ENCODE measurements around the gene BMPER. TPM values are rescaled to one million over a fixed set of nuclear protein-coding genes. Genes with fewer than 3 reads are reported as not detected.
A peak's percentile ranks its signal among the peaks of the same experiment; 100 is the strongest.

Gene BMPER
- total RNA-seq, 1 donor from 2014 or later: 5.2 TPM

DNA sequence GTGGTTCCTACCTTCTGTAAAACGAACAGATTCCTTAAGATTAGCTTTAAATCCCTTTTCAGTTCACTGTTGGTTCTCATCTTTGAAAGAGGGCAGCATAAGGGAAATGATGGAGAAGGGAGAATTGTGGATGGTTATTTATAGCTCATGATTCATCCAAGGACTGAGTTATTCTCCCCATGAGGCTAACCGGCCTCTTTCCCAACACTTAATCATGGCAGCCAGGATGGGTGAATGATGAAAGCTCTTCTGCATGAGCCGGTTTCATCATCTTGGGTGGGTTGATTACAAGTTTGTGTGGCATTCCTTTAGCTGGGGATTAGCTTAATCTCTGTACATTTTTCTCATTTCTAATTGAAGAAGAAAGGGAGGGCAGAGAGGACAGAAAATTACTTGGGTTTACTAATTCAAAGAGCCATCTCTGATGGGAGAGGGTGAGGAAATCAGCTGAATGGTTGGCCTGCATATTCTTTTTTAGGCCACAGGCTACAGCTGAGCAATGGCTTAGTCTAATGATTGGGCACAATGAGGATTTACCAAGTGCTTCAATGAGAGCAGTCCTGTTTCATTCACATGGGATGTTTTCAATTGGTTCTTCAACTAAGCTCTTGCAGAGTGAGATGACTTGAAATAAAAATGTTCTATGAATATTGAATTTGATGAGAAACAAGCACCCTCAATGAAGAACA, 250.0 kb downstream of the BMPER start:
- H3K27ac ChIP-seq: peak overlapping the region; percentile 40
- no peak for DNase-seq (ENCODE audit: extremely low spot score in 2 of 2)

DNA sequence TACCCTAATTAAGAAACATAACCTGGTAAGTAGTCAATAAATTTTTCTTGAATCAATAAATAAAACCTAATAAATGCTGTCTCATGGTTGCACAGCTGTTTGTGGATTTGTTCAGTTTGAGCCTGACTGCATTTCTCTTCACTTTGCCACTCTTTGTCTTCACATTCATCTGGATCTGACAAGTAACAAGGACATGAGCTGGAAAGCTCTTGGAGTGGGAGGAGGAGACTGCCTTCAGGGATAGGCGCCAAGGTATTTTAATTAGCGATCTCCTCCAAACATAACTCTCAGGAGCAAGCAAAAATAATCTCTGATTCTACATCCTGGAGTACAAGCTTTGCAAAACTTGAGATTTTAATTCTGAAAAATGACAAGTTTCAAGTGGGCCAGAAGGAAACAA, 251.0 kb downstream of the BMPER start:
- H3K4me1 ChIP-seq: peaks cover 26% of the 10 kb centered on the region
- peak overlapping the region; percentile 9 for H3K27ac ChIP-seq

More for the DNA sequence above, 250.0 kb downstream of the BMPER start:
- H3K4me3 ChIP-seq: no peak overlapping the region
- no peaks in the 10 kb centered on the region for H3K9me3 ChIP-seq
- intact Hi-C loops (cut with DNase I): no loop called here
- TF ChIP-seq POLR2AphosphoS5 (IDR thresholded peaks at IDR 0.05; ENCODE audit: insufficient read depth in 1 of 2, low read depth in 1 of 2): peak; percentile 18 to 66
- TF ChIP-seq, protein P1, sequence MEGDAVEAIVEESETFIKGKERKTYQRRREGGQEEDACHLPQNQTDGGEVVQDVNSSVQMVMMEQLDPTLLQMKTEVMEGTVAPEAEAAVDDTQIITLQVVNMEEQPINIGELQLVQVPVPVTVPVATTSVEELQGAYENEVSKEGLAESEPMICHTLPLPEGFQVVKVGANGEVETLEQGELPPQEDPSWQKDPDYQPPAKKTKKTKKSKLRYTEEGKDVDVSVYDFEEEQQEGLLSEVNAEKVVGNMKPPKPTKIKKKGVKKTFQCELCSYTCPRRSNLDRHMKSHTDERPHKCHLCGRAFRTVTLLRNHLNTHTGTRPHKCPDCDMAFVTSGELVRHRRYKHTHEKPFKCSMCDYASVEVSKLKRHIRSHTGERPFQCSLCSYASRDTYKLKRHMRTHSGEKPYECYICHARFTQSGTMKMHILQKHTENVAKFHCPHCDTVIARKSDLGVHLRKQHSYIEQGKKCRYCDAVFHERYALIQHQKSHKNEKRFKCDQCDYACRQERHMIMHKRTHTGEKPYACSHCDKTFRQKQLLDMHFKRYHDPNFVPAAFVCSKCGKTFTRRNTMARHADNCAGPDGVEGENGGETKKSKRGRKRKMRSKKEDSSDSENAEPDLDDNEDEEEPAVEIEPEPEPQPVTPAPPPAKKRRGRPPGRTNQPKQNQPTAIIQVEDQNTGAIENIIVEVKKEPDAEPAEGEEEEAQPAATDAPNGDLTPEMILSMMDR (IDR thresholded peaks at IDR 0.05): no peak
- TF ChIP-seq POLR2A (IDR thresholded peaks at IDR 0.05): no peak
- no peaks in the 10 kb centered on the region for H3K36me3 ChIP-seq
- no peaks in the 10 kb centered on the region for H3K27me3 ChIP-seq
- peaks cover 26% of the 10 kb centered on the region for H3K4me1 ChIP-seq

DNA sequence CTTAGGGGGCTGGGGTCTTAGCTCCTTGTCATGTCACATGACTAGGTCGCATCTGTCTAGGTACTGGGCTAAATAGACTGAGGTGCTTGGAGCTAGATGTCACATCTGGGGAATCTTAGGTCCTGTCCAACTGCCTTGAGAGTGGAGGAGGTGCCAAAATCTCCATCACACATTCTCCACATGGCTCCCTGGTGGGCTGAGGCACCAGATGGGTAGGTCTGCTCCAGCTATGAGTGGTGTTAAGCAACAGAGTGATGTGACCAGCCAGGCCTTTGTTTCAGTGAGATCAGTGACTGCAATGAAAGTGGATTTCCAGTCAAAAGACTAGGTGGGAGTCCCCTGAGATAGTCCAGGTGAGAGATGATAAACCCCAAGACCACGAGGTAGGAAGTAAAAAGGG, 251.8 kb downstream of the BMPER start:
- TF ChIP-seq, protein P1 (IDR thresholded peaks at IDR 0.05): no peak
- no peak for TF ChIP-seq POLR2A (IDR thresholded peaks at IDR 0.05)
- TF ChIP-seq POLR2AphosphoS5 (IDR thresholded peaks at IDR 0.05; ENCODE audit: insufficient read depth in 1 of 2, low read depth in 1 of 2): no peak
- no peak for DNase-seq (ENCODE audit: extremely low spot score in 2 of 2)
- Histone ChIP-seq H3K4me3 (no peak overlapping the region), H3K4me1 (peaks cover 26% of the 10 kb centered on the region), H3K9me3 (no peaks in the 10 kb centered on the region), H3K36me3 (no peaks in the 10 kb centered on the region), H3K27ac (peak overlapping the region; percentile 9), H3K27me3 (no peaks in the 10 kb centered on the region)
- intact Hi-C loops (cut with DNase I): no loop called here

More for the DNA sequence above, 251.0 kb downstream of the BMPER start:
- intact Hi-C loops (cut with DNase I): no loop called here
- Histone ChIP-seq H3K9me3 (no peaks in the 10 kb centered on the region), H3K4me3 (no peak overlapping the region), H3K27me3 (no peaks in the 10 kb centered on the region), H3K36me3 (no peaks in the 10 kb centered on the region)
- TF ChIP-seq POLR2A (IDR thresholded peaks at IDR 0.05) (no peak), POLR2AphosphoS5 (IDR thresholded peaks at IDR 0.05; ENCODE audit: insufficient read depth in 1 of 2, low read depth in 1 of 2) (peak in 1 of 2 donors; percentile 59)
- TF ChIP-seq, protein P1 (IDR thresholded peaks at IDR 0.05): no peak
- no peak for DNase-seq (ENCODE audit: extremely low spot score in 2 of 2)

DNA sequence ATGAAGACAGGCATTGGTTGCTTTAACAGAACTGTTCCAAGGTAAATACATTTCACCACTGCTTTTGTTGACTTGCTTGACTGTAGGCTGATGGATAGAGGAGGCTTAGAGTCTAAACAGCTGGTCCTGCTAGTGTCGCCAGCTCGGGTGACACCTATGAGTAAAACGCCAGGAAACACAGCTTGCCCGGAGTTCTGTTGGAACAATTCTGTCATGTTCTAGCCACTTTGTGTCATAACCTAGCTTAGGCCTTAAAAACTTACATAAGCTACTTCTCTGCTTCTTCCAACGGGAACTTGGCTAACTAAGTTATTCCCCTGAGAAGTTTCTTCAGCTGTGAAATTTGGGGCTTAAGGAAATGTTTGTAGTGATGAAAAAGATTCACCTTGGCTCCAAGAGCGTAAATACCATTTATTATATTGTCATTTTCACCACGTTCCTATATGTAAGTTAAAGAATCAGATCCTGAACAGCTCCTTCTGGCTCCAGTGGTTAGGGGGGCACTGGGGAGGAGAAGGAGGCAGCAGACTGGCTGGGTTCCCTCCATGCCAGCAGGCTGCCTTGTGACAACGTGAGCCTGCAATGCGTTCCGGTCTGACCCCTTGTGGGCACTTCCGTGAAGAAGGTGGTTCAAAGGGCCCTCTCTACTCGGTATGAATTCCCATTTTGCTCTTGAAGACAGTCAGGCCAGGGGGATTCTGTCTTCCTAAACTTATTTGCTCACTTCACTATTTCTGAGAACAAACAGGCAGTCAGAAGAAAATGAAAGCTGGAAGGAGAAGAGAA, 253.2 kb downstream of the BMPER start:
- no peaks in the 10 kb centered on the region for H3K36me3 ChIP-seq
- peaks cover 26% of the 10 kb centered on the region for H3K4me1 ChIP-seq
- TF ChIP-seq, protein P1 (IDR thresholded peaks at IDR 0.05): no peak
- no peak for TF ChIP-seq POLR2AphosphoS5 (IDR thresholded peaks at IDR 0.05; ENCODE audit: insufficient read depth in 1 of 2, low read depth in 1 of 2)
- no peak for TF ChIP-seq POLR2A (IDR thresholded peaks at IDR 0.05)
- no peaks in the 10 kb centered on the region for H3K9me3 ChIP-seq
- H3K27me3 ChIP-seq: no peaks in the 10 kb centered on the region
- peak overlapping the region; percentile 16 for H3K27ac ChIP-seq
- intact Hi-C loops (cut with DNase I): no loop called here
- DNase-seq (ENCODE audit: extremely low spot score in 2 of 2): no peak
- H3K4me3 ChIP-seq: no peak overlapping the region

All from vagina (tissue), 2 donors.